Adrenal gland (tissue), 5 donors: ENCODE measurements around the gene DAGLB.
"Not testable (repeated sequence)": the region's sequence is repeated elsewhere in the genome, so short reads cannot be mapped to it uniquely, and the experiment has no call there.

Experiments used
- CTCF ChIP-seq, 6 experiments: fragments of 450-650 bp in 4 of 6; fragments of 200-600 bp in 2 of 6; sonication (generic) in 1 of 6; IDR thresholded peaks; 1 replicate in 5 of 6; 2 replicates in 1 of 6; pipeline versions ENCODE4 v1.5.1 to v1.8.0; 2016 to 2021; ENCODE audit warnings: antibody characterized with exemption in 6 of 6, mild to moderate bottlenecking in 2 of 6, moderate library complexity in 1 of 6
- POLR2A ChIP-seq, 2 donors: fragments of 450-650 bp; IDR thresholded peaks; one replicate each; pipeline ENCODE4 v1.6.1; 2017; ENCODE audit warnings: antibody characterized with exemption in 2 of 2, mild to moderate bottlenecking in 2 of 2, moderate library complexity in 1 of 2
- donor health status: DM: no; HTN: no; CAD: no.

GRCh38 chr7:6463609-6464008 is 15.9 kb upstream of the DAGLB start:
- TF ChIP-seq CTCF, POLR2A (IDR thresholded peaks at IDR 0.05): not testable (repeated sequence)
